HG03378 (cell line): ENCODE measurements around the gene TULP3.

Source experiments
- ATAC-seq: cut with Tn5 transposase; IDR thresholded peaks from one replicate; pipeline ENCODE4 v1.9.1; 2021; ENCODE audit warnings: mild to moderate bottlenecking, moderate library complexity; ENCODE audit not compliant: unreplicated experiment

TULP3 gene

DNA sequence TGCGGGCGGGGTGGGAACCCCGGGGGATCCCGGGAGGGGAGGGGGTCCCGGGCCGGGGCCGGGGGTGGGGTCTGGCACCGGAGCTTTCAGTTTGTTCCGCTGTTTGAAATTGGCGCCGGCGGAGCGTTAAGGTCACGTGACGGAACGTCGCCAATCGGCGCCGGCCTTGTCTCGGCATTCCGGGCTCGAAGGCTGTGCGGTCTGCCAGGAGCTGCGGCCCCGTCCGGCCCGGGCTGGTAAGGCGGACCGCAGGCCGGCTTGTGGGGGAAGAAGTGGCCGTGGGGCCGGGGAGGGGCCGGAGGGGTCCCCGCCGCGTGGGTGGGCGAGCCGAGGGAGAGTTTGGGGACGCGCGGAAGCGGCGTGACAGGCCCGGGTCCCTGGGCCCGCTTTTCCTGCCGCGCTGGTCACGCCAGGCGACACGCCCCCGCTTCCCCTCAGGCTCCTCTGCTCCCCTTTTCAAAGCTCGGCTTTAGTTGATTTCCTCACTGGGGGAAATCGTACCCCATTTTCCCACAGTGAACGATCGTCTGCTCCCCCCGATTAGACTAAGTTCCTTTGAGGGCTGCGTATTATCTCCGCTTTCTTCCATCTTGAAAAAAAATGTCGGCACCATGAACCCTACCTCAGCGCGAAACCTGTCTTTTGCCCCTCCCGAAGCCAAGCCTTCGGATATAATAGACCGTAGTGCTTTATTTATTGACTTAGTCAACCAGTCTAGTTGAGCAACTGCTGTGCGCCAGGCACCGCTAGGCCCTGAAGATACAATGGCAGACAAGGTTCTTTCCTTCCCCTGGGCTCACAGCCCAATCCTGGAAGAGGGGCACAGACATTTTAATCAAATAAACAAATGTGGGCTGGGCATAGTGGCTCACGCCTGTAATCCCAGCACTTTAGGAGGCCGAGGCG lies 13.4 kb upstream of the TULP3 start, which contains the start of the genes FOXM1 and RHNO1:
TSS of gene FOXM1 (minus strand) at position 128 of the 906 bp plus-strand sequence. CDS start 2,696 bp downstream, outside the sequence.
TSS of gene RHNO1 (plus strand) at position 177 of the 906 bp plus-strand sequence. CDS start 8,144 bp downstream, outside the sequence.
- ATAC-seq: peak; percentile 70

DNA sequence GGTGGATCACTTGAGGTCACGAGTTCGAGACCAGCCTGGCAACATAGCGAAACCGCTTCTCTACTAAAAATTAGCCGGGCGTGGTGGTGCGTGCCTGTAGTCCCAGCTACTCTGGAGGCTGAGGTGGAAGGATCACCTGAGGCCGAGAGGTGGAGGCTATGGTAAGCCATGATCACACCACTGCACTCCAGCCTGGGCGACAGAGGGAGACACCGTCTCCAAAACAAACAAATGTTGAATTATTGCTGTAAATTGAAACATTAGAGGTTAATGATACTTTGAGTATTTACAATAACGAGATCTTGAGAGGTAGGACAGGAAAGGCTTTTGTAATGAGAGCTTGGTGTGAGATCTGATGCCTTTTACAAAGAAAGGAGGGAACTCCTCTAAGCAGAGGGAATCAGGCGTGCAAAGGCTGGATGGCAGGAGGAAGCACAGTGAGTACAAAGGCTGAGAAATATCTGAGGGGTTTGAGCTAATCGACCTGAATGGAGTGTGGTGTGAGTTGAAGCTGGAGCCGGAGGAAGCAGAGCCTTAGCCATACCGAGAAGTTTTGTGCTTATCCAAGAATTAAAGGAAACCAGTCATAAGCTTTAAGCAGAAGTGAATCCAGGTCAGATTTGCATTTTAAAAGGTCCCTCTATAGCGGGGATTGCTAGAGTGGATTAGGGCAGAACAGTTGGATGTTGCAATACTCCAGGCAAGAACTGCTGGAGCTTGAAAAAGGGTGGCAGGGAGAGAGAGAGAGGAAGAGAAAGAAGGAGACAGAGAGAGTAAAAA lies 12.5 kb upstream of the TULP3 start:
- no peak for ATAC-seq

DNA sequence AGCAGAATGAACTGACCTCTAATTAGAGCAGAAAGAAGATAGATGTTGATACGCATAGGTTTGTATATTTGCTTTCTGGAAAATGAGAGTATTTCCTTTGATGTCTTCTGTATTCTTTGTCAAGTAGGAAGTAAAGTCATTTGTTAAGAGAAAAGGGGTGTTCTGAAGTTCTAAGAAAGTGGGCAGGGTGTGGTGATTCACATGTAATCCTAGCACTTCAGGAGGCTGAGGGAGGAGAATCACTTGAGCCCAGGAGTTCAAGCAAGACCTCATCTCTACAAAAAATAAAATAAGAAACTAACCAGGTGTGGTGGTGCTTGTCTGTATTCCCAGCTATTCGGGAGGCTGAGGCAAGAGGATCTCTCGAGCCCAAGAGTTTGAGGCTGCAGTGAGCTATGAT lies 10.8 kb upstream of the TULP3 start:
- no peak for ATAC-seq

DNA sequence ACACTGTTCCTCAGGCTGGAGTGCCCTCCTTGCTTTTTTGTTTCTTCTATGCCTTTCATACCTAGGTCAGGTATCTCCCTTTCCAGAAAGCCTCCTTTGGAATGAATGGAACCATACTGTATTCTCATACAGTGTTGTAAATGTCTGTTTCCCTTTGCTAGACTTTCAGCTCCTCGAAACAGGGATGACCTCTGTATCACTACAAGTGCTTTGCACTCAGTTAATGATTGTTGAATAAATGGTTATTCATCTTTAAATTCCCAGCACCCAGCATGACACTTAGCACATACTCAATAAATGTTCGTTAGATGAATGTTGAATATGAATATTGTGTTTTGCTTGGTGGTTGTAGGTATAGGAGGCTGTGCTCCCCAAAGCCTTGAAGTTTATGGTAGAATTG lies 5.9 kb upstream of the TULP3 start:
- no peak for ATAC-seq

DNA sequence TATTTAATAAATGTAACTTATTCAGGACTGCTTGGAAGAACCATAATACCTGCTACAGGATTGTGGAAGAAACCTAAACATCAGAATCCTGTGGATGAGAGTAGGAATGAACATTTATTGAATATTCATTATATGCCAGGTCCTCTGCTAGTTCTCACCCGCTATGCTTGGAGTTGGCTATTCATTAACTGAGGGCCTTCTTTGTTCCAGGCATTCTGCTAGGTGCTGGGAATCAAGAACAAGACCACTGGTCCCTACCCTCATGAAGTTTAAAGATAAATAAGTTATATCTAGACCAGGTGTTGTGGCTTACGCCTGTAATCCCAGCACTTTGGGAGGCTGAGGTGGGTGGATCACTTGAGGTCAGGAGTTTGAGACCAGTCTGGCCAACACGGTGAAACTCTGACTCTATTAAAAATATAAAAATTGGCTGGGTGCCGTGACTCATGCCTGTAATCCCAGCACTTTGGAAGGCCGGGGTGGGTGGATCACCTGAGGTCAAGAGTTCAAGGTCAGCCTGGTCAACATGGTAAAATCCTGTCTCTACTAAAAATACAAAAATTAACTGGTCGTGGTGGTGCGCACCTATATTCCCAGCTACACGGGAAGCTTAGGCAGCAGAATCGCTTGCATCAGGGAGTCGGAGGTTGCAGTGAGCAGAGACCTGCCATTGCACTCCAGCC lies 3.8 kb upstream of the TULP3 start:
- ATAC-seq: no peak

DNA sequence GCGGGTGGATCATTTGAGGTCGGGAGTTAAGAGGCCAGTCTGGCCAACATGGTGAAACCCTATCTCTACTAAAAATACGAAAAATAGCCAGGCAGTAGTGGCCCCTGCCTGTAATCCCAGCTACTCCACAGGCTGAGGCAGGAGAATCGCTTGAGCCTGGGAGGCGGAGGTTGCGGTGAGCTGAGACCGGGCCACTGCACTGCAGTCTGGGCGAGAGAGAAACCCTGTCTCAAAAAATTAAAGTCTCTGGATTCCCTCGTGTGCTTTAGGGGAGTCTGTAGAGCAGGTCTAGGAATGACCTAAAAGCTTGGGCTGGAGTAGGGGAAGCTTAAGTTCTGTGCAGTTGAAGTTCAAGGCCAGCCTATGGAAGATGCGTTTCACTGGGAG lies 697 bp upstream of the TULP3 start:
- no peak for ATAC-seq

DNA sequence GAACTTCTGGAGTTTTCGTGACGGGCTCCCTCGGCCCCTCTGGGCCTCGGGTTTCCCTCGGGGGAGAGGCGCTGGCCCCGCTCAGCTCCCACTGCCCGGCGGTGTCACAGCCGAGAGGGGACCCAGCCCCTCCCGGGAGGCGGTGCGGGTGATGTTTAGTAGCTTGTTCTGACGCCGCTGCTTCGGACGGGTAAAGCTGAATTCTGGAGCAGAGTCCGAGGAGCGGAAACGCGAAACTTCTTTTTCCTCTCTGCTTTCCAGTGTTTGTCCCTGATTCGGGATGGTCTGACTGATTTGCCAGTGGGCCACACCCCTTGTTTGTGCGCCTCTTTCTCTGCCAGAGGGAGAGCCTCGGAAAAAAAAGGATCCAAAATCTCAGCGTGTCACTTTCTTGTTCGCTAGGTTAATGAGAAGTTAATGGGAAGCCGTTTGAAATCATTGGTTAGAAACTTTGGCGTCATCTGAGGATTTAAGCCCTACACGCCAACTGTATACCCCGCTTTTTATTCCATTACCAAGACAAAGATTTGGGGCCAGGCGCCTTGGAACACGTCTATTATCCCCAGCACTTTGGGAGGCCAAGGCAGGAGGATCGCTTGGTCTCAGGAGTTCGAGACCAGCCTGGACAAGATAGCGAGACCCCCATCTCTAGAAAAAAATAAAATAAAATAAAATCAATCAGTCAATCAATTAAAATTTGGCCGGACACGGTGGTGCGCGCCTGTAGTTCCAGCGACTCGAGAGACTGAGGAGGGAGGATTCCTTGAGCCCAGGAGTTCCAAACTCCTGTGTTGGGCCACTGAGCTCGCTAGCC lies 756 bp downstream of the TULP3 start:
- ATAC-seq: no peak

DNA sequence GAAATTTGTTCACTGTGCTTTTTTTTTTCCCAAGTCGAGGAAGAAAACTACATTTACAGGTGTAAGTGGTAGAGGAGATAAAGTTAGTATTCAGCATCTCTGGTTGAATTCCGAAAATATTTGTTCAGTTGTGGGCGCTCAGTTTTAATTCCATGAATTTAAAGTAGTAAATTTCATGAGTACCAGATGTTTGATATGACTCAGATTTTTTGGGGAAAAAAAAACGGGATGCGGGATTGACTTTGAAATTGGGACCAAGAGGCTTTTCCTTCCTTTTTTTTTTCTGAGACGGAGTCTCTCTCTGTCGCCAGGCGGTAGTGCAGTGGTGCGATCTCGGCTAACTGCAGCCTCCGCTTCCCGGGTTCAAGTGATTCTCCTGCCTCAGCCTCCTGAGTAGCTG lies 1.6 kb downstream of the TULP3 start:
- ATAC-seq: no peak

DNA sequence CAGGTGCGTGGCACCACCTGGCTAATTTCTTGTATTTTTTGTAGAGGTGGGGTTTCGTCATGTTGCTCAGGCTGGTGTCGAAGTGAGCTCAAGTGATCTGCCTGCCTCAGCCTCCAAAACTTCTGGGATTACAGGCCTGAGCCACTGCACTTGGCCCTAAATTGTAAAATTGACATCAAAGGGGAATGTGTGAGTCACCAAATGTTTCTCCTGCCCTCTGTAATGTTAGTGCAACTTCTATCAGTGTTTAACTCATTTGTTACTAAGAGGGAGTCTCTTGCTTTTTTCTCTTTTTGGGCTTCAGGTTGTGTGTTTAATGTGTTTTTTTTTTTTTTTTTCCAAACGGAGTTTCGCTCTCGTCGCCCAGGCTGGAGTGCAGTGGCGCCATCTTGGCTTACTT lies 2.3 kb downstream of the TULP3 start:
- no peak for ATAC-seq

DNA sequence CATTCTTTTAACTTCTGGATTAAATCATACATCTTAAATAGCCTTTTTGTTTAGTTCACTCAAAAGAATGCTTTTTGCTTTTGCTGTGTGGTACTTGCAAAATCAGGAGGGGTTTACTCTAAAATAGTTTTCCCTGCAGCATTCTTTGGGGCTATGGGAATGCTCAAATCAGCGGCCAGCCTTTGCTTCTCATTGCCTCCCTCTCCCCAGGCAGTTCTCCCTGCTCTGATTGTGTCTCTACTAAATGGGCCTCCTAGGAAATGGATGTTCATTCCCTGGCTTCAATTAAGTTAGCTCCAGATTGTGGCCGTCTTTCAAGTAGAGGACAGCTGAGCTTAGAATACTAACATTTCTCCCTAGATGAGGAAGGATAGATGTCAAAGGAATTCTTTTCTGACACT lies 4.4 kb downstream of the TULP3 start:
- ATAC-seq: no peak

DNA sequence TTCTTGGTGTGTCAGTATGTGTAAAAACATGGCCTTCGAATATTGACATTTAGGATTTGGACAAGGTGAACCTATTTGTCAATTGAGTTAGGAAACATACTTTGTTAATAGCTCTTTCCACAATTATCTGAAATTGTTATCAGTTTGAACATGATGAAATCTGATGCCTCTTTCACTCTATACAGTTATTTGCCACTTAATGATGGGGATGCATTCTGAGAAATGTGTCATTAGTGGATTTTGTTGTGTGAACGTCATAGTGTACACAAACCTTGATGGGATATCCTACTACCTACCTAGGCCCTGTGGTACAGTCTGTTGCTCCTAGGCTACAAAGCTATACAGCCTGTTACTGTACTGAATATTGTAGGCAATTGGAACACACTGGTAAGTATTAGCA lies 4.8 kb downstream of the TULP3 start:
- ATAC-seq: no peak

DNA sequence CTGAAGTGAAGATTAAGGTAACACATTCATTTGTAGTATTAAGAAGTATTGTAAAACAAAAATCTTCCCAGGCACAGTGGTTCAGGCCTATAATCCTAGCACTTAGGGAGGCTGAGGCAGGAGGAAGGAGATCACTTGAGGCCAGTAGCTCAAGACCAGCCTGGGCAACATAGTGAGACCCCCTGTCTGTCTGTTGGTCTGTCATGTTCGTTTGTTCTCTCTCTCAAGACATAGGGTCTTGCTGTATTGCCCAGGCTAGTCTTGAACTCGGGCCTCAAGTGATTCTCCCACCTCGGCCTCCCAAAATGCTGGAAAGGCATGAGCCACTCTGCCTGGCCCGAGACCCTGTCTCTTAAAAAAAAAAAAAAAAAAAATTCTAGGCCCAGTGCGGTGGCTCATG lies 6.7 kb downstream of the TULP3 start:
- no peak for ATAC-seq

DNA sequence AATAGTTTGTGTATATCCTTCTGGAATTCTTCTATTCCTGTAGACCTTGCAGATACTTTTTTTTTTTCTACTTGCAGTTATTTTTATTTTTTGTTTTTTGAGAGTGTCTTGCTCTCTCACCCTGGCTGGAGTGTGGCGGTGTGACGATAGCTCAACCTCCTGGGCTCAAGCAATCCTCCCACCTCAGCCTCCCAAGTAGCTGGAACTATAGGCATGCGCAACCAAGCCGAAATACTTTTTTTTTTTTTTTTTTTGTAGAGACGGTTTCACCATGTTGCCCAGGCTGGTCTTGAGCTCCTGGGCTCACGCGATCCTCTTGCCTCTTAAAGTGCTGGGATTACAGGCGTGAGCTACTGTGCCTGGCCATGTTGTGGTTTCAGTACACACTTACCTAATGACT lies 10.0 kb downstream of the TULP3 start:
- no peak for ATAC-seq

DNA sequence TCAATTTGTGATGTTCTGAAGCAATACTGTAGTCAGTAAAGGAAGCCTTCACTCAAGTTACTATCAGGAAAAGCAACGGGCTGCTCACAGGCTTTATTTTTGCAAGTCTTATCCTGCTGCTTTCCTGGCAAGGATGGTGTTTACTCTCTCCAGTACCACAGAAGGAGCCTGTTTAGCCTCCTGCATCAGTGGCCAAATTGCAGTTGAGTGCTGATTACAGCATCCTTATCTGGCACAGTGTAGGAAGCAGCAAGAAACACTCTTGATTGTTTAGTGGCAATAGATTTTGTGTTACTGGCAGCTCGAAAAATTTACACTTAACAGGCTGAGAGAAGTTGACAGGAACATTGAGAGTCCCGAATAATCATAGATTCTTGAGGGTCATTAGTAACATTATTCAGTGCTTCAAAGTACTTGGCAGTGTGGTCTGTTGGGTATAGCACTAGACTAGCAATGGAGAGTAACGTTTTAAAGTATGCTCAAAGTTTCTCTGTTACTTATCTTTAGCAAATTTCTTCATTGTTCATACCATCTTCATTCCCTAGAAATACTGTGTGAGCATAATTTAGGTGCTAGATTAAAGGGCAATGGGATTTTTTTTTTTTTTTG lies 11.7 kb downstream of the TULP3 start:
- no peak for ATAC-seq

DNA sequence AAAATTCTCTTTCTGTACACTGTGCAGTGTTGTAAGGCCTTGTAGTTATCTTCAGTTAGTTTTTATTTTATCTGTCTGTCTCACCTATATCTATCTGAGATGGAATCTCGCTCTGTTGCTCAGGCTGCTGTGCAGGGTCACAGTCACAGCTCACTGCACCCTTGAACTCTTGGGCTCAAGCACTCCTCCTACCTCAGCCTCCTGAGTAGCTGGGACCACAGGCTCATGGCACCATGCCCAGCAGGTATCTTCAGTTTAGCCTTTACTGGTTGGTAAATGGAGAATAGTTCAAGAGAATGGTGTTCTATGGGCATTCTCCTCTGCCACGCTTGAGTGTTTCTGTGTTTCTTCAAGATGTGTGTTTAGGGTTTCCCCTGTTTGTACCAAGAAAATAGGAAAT lies 13.6 kb downstream of the TULP3 start:
- ATAC-seq: no peak

DNA sequence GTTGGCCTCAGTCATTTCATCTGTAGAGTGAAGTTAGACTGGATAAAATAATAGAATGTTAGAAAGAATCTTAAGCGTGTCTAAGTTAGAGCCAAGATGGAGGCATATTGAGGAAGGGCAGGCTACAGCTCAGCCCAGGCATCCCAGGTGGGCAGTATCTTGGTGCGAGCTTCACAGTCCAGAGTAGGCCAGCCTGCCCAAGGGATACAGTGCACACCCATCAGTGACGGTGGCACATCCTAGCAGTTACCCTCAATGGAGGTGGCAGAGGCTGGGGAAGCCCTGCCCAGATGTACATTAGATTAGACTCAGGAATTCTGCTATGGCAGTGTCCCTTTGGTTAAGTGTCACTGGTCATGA lies 21.5 kb downstream of the TULP3 start:
- ATAC-seq: no peak

DNA sequence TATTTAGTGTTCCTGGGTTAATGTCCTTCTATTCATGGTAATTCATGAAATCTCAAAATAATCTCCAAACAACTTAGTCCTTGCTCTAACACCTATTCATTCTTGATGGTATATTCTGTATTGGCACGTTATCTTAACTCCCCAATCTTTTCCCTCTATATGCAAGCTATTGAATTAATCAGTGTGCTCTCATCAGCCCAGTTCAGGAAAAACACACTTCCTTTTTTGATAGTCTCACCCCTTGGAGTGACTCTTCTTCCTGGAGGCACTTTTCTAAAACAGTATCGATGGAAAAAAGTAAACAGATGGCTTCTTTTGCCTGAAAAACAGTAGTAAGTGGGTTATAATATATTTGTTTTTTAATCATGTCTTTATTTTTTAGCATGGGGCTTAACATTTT lies 28.6 kb downstream of the TULP3 start:
- ATAC-seq: no peak

DNA sequence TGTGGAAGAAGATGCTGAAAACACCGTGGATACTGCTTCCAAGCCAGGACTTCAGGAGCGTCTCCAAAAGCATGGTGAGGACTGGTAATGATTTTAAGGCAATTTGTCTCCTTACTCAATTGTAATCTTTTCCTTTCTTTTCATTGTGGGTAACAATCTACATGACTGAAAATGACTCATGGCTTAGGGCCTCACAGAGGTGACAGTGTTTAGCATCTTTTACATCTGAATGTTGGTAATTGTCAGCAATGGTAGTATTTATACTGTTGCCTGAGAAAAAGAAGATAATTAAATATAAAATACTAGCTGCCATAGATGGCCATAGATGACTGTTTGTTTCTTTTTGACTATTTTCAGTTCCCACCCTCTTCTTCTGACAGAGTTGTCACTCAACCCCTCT lies 31.6 kb downstream of the TULP3 start:
- ATAC-seq: no peak

DNA sequence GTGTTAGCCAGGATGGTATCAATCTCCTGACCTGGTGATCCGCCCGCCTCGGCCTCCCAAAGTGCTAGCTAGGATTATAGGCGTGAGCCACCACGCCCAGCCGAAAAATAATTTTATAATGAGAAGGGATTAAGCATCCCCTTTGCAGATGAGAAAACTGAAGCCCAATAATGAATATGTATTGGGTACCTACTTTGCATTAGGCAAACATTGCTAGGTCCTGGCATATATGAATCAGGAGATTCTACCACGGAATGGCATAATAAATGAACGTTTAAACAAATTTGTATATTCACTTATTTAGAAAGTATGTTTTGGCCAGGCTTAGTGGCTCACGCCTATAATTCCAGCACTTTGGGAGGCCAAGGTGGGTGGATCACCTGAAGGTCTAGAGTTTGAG lies 32.4 kb downstream of the TULP3 start:
- no peak for ATAC-seq

DNA sequence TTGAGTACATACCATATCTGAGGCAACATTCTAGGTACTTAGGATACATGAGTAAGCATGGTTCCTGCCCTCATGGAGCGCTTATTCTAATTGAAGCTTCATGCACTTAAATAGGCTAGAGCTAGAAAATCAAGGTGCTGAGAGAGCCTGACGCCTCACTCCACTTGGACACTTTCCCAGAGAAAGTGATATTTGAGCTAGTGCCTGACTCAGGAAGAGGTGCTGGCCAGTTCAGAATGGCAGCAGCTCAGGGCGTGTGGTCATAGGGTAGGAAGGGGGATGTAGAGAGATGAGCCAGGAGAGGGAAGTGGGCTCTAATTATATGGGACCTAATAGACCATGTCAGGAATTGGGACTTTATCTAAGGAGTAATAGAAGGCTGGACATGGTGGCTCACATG lies 33.3 kb downstream of the TULP3 start:
- no peak for ATAC-seq
